ENCODE results near the gene SMIM41.

GRCh38 chr12:52139147-52139546, 59.6 kb downstream of the SMIM41 start:
- TF ChIP-seq ZFX (IDR thresholded peaks at IDR 0.05) = no peak
- TF ChIP-seq, protein P1, sequence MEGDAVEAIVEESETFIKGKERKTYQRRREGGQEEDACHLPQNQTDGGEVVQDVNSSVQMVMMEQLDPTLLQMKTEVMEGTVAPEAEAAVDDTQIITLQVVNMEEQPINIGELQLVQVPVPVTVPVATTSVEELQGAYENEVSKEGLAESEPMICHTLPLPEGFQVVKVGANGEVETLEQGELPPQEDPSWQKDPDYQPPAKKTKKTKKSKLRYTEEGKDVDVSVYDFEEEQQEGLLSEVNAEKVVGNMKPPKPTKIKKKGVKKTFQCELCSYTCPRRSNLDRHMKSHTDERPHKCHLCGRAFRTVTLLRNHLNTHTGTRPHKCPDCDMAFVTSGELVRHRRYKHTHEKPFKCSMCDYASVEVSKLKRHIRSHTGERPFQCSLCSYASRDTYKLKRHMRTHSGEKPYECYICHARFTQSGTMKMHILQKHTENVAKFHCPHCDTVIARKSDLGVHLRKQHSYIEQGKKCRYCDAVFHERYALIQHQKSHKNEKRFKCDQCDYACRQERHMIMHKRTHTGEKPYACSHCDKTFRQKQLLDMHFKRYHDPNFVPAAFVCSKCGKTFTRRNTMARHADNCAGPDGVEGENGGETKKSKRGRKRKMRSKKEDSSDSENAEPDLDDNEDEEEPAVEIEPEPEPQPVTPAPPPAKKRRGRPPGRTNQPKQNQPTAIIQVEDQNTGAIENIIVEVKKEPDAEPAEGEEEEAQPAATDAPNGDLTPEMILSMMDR (conservative IDR thresholded peaks at IDR 0.05) = no peak
